Keratinocyte (primary cell): ENCODE data around the gene TMEM132D. TPM values are rescaled to one million over a fixed set of nuclear protein-coding genes. Genes with fewer than 3 reads are reported as not detected.

Experiments used
- DNase-seq: peaks from one replicate; pipeline ENCODE4 v3.0.0-alpha.2; 2011; ENCODE audit warnings: low read depth, missing footprints, low spot score
- FAIRE-seq: peaks from 2 replicates; lab custom pipeline; 2011; peaks lifted over from hg19 to GRCh38; lab: Jason Lieb, UNC
- H2AFZ ChIP-seq: 2 replicates; pipeline ENCODE4 v1.6.0; 2012; ENCODE audit warnings: low read length, control low read depth, inconsistent platforms; ENCODE audit not compliant: control insufficient read depth
- H3K27ac ChIP-seq: 2 replicates; pipeline ENCODE4 v1.5.1; 2011; ENCODE audit warnings: low read length; ENCODE audit not compliant: control insufficient read depth, insufficient read depth
- H3K27me3 ChIP-seq: 3 replicates; pipeline ENCODE4 v1.6.0; 2011; ENCODE audit warnings: low read length; ENCODE audit not compliant: control insufficient read depth, insufficient read depth; ENCODE audit errors: extremely low read depth
- H3K36me3 ChIP-seq, 2 experiments: 2 replicates in 1 of 2; 3 replicates in 1 of 2; pipeline ENCODE4 v1.5.1; 2011; ENCODE audit warnings: low read length in 2 of 2, mild to moderate bottlenecking in 1 of 2; ENCODE audit not compliant: control insufficient read depth in 2 of 2, insufficient read depth in 2 of 2; ENCODE audit errors: extremely low read depth in 1 of 2
- H3K4me1 ChIP-seq: 3 replicates; pipeline ENCODE4 v1.5.1; 2011; ENCODE audit warnings: low read length; ENCODE audit not compliant: control insufficient read depth, insufficient read depth; ENCODE audit errors: extremely low read depth
- H3K4me2 ChIP-seq: 3 replicates; pipeline ENCODE4 v1.6.0; 2011; ENCODE audit warnings: low read depth, low read length; ENCODE audit not compliant: control insufficient read depth, insufficient read depth; ENCODE audit errors: extremely low read depth
- H3K4me3 ChIP-seq, 3 experiments: fragments of 200-600 bp in 1 of 3; sonication (generic) in 1 of 3; 2 replicates in 2 of 3; 3 replicates in 1 of 3; pipeline ENCODE4 v1.5.1; 2011 to 2016; ENCODE audit warnings: low read length in 3 of 3, mild to moderate bottlenecking in 3 of 3, control low read depth in 2 of 3, inconsistent platforms in 1 of 3, low read depth in 1 of 3, mixed read lengths in 1 of 3, mixed run types in 1 of 3, moderate library complexity in 1 of 3; ENCODE audit not compliant: control insufficient read depth in 2 of 3, insufficient read depth in 2 of 3; ENCODE audit errors: extremely low read depth in 1 of 3
- H3K79me2 ChIP-seq: 2 replicates; pipeline ENCODE4 v1.6.0; 2012; ENCODE audit warnings: low read length; ENCODE audit not compliant: control insufficient read depth, insufficient read depth
- H3K9ac ChIP-seq: 3 replicates; pipeline ENCODE4 v1.6.0; 2011; ENCODE audit warnings: low read length; ENCODE audit not compliant: control insufficient read depth, insufficient read depth; ENCODE audit errors: extremely low read depth
- H3K9me1 ChIP-seq: 3 replicates; pipeline ENCODE4 v1.6.0; 2011; ENCODE audit warnings: low read length; ENCODE audit not compliant: control insufficient read depth, insufficient read depth; ENCODE audit errors: extremely low read depth
- H3K9me3 ChIP-seq: 2 replicates; pipeline ENCODE4 v1.5.1; 2012; ENCODE audit warnings: low read depth, low read length; ENCODE audit not compliant: control insufficient read depth
- H4K20me1 ChIP-seq: 3 replicates; pipeline ENCODE4 v1.6.0; 2011; ENCODE audit warnings: low read length; ENCODE audit not compliant: control insufficient read depth, insufficient read depth; ENCODE audit errors: extremely low read depth
- CTCF ChIP-seq, 3 experiments: IDR thresholded peaks in 1 of 3; conservative IDR thresholded peaks in 1 of 3; optimal IDR thresholded peaks in 1 of 3; 2 replicates in 2 of 3; 3 replicates in 1 of 3; pipeline versions ENCODE3 to v1.5.1; 2011; ENCODE audit warnings: low read length in 3 of 3, mild to moderate bottlenecking in 3 of 3, moderate library complexity in 2 of 3, control low read depth in 1 of 3, inconsistent platforms in 1 of 3; ENCODE audit not compliant: insufficient read depth in 2 of 3; ENCODE audit errors: extremely low read depth in 1 of 3
- EZH2 ChIP-seq: IDR thresholded peaks from one replicate; pipeline ENCODE4 v1.6.1; 2012; ENCODE audit warnings: inconsistent platforms, mild to moderate bottlenecking, low read length, moderate library complexity
- dilution Hi-C: fragments of 300-500 bp; cut with MboI; formaldehyde crosslinking; loops from one replicate; pipeline ENCODE4 v1.7.0; 2020; ENCODE audit warnings: low sequenced_read_pairs; ENCODE audit not compliant: extremely low pct_ligation_motif_present
- polyA plus RNA-seq, 5 experiments: library from polyadenylated mRNA; depleted of rRNA in 3 of 5; stranded (reverse) in 3 of 5; stranded (forward) in 1 of 5; unstranded in 1 of 5; fragments of >200 nt; gene quantifications; 1 replicate in 1 of 5; 2 replicates in 3 of 5; 3 replicates in 1 of 5; pipeline versions ENCODE4 v1.2.1 to v1.2.3, GENCODE V29; 2011 to 2012; ENCODE audit warnings: missing spikeins in 2 of 5, low read depth in 1 of 5, low replicate concordance in 1 of 5

TMEM132D gene
- polyA plus RNA-seq, 1 donor (not counting 4 experiments of a cell fraction or from before 2014, with no cell fraction given), result not detected

- Histone ChIP-seq H3K79me2 (no peaks in the 10 kb centered on the region), H3K4me3 (no peak overlapping the region), H4K20me1 (no peaks in the 10 kb centered on the region), H3K27me3 (no peaks in the 10 kb centered on the region), H3K9ac (no peak overlapping the region), H3K9me1 (no peaks in the 10 kb centered on the region), H2AFZ (no peak overlapping the region), H3K4me1 (no peaks in the 10 kb centered on the region), H3K27ac (no peak overlapping the region), H3K4me2 (no peak overlapping the region), H3K9me3 (peaks cover 2% of the 10 kb centered on the region), H3K36me3 (no peaks in the 10 kb centered on the region)
- TF ChIP-seq CTCF (optimal IDR thresholded peaks at IDR 0.05 in 1 of 3, IDR thresholded peaks at IDR 0.05 in 1 of 3, conservative IDR thresholded peaks at IDR 0.05 in 1 of 3; ENCODE audit: extremely low read depth in 1 of 3, insufficient read depth in 2 of 3, low read length in 3 of 3) (no peak), EZH2 (no peak)
- dilution Hi-C loops, result no loop called here
- FAIRE-seq (no peak), DNase-seq (no peak)
Measured at GRCh38 chr12:129331356-129332085, 572.3 kb downstream of the TMEM132D start.

GRCh38 chr12:129328235-129328634 lies 575.6 kb downstream of the TMEM132D start:
- TF ChIP-seq EZH2 (no peak), CTCF (optimal IDR thresholded peaks at IDR 0.05 in 1 of 3, IDR thresholded peaks at IDR 0.05 in 1 of 3, conservative IDR thresholded peaks at IDR 0.05 in 1 of 3; ENCODE audit: extremely low read depth in 1 of 3, insufficient read depth in 2 of 3, low read length in 3 of 3) (no peak)
- dilution Hi-C loops, result no loop called here

More at GRCh38 chr12:129328235-129328634, 575.6 kb downstream of the TMEM132D start:
- H3K9me1 ChIP-seq, result no peaks in the 10 kb centered on the region
- peaks cover 2% of the 10 kb centered on the region for H3K9me3 ChIP-seq
- H3K9ac ChIP-seq, result no peak overlapping the region
- no peak overlapping the region for H2AFZ ChIP-seq
- no peak for DNase-seq
- H3K4me1 ChIP-seq, result no peaks in the 10 kb centered on the region
- FAIRE-seq, result no peak
- no peak overlapping the region for H3K4me2 ChIP-seq
- H3K36me3 ChIP-seq, result no peaks in the 10 kb centered on the region
- H3K27me3 ChIP-seq, result no peaks in the 10 kb centered on the region
- H3K27ac ChIP-seq, result no peak overlapping the region
- H3K4me3 ChIP-seq, result no peak overlapping the region
- H3K79me2 ChIP-seq, result no peaks in the 10 kb centered on the region
- H4K20me1 ChIP-seq, result no peaks in the 10 kb centered on the region
